NAMALWA (cell line): ENCODE results near the gene ZNF165.
"Not testable (repeated sequence)": the region's sequence is repeated elsewhere in the genome, so short reads cannot be mapped to it uniquely, and the experiment has no call there.

ENCODE experiments used
- DNase-seq: peaks from one replicate; pipeline ENCODE4 v3.0.0-alpha.2; 2015; ENCODE audit warnings: low spot score

The ZNF165 gene

DNA sequence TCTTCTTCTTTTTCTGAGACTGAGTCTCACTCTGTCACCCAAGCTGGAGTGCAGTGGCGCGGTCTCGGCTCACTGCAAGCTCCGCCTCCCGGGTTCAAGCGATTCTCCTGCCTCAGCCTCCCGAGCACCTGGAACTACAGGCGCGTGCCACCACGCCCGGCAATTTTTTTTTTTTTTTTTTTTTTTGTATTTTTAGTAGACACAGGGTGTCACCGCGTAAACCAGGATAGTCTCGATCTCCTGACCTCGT is at the start of gene ZNF165:
Gene ZNF165, plus strand, starts transcription at position 188 of the 250 bp plus-strand sequence. CDS start 4,913 bp downstream, outside the sequence.
- DNase-seq, result not testable (repeated sequence)

DNA sequence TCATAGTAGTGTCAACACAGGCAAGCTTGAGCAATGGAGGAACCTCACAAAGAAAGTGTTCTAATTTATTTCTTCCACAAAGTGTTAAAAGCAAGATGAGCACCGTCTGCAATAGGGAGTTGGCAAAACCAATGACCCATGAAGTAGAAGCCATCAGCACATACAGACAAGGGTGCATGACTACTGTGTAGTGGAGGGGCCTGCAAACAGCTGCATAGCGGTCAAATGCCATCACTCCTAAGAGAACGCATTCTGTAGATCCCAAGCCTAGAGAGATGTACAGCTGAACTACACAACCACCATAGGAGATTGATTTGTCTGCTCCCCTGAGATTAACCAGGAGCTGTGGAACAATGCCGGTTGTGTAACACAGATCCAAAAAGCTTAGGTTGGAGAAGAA is 26.8 kb upstream of the ZNF165 start:
- no peak for DNase-seq

DNA sequence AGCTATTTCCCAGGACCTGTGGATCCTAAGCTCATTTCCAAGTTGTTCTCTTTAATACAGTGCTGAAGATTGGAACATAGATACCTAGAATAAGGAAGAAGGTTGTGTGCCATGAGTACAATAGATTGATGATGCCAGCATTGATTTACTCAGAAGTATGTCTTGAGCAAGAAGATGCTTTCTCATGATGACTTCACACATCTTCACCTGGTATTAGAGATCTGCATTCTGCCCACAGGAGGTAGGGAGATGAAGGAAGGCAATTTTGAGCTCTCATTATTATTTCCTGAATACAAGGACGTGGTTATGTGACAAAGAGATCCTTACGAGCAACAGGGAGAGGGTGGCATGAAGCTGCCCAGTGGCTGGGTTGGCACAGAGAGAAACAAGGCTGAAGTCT is 20.0 kb upstream of the ZNF165 start:
- no peak for DNase-seq

DNA sequence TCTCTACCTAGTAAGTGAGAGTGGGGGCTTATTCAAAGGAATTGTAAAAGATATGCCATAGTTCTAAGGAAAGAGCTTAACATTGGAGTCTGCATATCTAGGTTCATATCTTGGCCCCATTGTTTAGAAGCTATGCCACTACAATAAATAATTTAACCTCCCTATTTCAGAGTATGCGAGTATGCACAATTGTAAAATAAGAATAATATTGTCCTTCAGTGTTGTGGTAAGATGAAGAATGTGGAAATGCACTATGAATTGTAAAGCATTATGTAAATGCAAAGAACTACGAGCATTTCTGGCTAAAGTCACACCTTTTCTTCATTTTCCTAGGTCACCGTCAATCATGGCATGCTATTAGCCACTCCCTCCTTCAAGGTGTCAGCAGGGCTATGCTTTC is 16.1 kb upstream of the ZNF165 start:
- DNase-seq, result no peak

DNA sequence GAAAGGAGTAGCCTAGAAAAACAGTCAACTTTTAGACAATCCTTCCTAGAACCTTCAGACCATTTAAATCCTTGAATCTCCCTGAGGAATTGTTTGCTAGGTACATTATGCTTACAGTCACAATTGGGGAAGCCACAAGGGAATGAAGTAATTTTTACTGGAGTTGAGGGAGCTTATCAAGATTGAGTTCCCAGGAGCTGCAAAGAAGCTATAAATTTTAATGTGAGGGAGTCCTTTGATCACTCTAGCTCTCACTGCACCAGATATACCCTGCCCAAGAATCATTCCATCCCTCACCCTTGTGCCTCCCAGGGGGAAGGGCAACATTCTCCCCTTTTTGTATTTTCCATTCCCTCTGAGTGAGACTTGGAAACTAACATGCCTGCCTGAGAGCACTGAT is 12.3 kb upstream of the ZNF165 start:
- no peak for DNase-seq

DNA sequence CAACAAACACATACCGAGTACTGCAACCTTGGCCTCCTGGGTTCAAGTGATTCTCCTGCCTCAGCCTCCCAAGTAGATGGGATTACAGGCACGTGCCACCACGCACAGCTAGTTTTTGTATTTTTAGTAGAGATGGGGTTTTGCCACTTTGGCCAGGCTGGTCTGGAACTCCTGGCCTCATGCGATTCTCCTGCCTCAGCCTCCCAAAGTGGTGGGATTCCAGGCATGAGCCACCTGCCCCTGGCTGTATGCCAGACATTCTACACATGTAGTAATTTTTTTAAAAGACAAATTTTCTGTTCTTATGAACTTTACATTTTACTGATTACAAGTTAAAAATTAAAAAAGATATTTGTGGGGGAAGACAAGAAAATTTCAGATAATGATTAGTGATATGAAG is 9.4 kb upstream of the ZNF165 start:
- not testable (repeated sequence) for DNase-seq

DNA sequence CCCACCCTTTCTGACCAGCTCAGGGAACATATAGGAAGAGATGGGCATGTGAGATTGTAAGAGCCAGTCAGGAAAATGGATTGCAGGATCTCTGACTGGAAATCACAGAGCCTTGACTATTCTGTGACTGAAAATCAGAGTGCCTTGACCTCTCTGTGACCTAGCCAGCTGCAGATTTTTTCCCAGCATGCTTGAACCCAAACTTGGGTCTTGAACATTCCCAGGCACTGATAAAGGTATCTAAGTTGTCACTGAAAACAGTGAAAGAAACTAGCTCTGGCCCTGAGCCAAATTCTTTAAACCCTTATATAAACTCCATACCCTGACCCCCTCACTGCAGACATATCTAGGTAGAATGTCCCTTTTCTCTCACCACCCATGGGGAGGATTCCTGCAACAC is 2.3 kb upstream of the ZNF165 start:
- no peak for DNase-seq

DNA sequence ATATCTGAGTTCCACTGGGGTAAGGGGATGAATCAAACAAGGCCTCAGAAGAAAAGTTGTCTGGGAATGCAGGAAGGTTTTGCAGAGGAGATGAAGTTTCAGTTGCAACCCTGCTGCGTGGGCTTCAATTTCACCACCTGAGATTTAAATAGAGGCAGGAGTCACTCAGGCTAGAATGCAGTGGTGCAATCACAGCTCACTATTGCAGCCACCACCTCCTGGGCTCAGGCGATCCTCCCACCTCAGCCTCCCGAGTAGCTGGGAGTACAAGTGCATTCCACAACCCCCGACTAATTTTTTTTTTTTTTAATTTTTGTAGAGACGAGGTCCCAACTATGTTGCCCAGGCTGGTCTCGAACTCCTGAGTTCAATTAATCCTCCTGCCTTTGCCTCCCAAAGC is 1.5 kb upstream of the ZNF165 start:
- no peak for DNase-seq

DNA sequence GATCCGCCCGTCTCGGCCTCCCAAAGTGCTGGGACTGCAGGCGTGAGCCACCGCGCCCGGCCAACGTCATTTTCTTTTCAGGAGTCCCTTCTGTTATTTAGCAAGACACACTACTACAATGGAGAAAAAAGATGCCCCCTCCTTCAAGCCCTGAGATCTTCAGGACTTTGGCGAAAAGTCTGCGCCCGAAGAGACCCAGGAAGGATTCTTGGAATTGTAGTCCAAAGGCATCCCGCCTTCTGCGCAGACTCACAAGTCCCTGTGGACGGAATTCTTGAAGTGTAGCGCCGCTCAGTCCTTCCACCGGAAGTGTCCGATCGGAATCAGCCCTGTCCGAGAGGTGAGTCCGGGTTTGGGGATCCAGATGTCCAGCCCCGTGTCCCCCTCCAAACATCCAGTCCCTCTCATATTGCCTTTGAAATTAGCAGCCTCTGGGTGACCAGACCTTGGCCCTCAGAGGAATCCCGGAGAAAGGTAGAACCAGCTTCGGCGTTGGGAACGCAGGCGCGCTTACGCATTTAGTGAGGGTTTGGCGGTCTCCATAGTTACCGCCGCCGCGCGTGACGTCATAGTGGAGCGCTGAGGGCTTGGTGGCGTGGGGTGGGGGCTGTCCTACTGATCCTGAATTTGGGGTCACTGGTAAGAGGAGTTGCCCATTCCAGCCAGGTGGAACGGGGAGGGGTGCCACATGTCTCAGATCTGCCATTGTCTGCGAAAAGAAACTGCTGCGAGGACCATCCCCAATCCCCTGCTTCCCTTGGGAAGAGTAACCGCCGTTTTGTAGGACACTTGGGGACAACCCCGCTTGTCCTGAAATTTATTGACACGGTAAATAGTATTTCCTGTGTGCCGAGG is 490 bp downstream of the ZNF165 start:
- peak; percentile 92 for DNase-seq

DNA sequence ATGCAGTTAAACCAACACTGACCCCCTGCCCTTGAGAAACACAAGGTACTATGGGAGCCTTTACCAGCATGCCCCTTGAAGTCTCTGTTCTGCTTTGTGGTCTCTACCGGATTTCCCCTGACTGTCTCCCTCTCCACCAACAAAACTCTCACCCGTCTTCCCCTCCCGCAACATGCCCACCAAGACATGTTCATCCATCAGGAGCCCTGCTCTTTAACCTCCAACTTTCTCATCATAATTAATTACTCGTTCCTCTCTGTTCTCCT is 1.1 kb downstream of the ZNF165 start:
- DNase-seq, result peak; percentile 64

DNA sequence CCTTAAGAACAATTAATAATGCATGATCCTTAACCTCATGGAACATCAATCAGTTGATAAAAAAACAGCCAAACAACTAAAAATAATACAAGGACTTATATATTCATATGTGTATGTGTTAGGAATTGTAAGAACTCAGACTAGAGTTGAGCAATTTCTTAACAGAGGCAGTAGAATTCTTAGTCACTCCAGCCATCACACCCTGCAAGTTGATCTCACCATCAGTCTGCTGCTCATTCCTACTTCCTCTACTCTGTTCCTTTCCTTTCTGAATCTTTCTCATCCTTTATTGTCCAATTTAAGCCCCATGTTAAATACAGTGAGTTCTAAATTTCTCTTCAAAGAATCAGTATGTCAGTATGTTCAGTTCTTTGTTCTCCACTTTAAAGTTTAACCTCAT is 2.6 kb downstream of the ZNF165 start:
- no peak for DNase-seq

DNA sequence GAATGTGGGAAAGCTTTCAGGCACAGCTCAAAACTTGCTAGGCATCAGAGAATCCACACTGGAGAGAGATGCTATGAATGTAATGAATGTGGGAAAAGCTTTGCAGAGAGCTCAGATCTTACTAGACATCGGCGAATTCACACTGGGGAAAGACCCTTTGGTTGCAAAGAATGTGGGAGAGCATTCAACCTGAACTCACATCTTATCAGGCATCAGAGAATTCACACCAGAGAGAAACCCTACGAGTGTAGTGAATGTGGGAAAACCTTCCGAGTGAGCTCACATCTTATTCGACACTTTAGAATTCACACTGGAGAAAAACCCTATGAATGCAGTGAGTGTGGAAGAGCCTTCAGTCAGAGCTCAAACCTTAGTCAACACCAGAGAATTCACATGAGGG is 8.7 kb downstream of the ZNF165 start:
- no peak for DNase-seq

DNA sequence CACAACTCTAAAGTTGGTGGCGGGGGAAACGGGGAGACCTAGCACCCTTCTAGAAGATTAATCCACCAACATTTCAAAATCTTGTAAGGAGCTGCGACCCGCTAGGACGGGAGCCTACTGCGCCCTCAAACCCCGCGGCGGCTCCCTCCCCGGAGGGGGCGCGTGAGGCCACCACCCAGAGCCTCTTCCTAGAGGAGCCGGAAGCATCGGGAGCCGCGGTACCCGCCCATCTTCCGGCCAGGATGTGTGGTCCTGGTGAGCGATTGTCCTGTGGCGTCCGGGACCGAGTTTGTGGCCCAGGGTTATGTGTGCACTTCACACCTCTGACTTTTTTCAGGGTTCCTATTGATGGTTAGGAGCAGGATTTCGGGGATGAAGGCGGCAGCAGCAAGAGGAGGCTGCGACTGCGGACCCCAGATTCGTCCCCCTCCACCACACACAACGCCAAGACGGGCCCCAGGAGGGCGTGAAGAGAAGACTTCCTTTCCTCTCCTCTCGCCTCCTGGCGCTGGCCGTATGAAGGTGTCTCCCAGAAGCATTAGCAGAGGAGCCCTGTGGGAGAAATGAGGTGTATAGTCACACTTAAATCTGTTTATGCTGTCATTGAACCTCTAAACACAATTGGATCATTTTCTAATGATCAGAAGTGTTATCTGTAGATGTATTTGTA is 10.7 kb downstream of the ZNF165 start:
- no peak for DNase-seq

DNA sequence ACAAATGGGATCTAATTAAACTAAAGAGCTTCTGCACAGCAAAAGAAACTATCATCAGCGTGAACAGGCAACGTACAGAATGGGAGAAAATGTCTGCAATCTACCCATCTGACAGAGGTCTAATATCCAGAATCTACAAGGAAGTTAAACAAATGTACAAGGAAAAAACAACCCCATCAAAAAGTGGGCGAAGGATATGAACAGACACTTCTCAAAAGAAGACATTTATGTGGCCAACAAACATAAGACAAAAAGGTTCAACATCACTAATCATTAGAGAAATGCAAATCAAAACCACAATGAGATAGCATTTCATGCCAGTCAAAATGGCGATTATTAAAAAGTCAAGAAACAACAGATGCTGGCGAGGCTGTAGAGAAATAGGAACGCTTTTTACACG is 21.9 kb downstream of the ZNF165 start:
- not testable (repeated sequence) for DNase-seq

DNA sequence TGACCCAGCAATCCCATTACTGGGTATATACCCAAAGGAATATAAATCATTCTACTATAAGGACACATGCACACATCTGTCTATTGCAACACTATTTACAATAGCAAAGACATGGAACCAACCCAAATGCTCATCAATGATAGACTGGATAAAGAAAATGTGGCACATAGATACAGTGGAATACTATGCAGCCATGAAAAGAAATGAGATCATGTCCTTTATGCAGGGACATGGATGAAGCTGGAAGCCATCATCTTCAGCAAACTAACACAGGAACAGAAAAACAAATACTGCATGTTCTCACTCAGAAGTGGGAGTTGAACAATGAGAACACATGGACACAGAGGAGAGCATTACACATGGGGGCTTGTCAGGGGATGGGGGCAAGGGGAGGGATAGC is 22.3 kb downstream of the ZNF165 start:
- DNase-seq, result not testable (repeated sequence)

DNA sequence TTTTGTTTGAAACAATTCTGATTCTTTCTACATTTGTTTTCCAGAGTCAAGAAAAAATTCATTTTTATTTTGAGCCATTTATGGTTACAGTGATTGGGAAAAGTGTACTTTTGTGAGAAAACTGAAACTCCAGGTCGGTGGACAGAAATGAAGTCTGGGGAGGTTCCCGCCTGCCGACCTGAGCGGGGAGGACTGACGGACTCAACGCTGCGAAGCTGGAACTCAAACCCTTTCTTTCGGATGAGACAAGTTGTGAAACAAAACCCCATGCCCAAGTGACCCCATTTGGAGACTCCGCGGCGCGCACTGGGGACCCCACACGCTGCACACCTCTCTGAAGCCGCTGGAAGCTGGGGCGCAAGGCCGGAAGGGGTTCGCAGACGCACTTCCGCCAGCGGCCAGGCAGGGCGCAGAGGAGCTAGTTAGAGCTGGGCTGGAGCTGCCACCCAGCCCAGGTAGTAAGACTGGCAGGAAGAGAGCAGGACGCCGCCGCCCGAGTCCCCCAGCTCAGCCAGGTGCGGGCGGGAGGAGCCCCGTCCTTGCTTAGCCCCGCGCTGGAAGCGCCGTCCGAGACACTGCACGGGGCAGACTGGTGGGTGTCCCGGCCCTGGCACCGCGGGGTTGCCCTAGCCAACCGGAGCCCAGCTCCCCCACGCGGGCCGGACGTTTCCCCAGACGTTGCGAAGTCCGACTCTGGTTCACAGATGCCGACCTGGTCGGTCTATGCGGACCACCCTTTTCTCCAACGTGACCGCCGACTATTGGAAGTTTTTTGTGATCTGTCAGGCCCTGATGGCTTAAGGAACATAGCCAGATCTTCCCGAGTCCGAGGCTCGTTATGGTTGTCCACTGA is 24.2 kb downstream of the ZNF165 start:
- DNase-seq, result peak; percentile 90

DNA sequence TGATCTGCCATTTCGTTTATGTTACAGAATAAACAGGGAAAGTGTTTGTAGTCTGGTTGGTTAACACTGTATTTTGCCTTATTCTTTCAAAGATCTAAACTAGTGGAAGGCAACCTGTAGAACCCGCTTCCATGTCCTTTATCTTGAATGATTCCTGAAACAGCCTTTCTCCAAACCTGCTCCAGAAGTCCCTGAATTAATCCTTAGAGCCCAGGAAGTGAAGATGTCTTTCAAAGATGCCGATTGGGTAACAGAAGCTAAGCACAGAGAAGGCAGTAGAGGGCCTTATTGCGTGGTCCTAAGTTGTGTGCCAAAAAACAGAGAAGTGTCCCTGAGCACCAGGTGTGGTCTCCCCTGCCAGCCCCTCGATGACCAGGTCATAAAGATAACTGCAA is 24.9 kb downstream of the ZNF165 start:
- DNase-seq, result peak; percentile 57

DNA sequence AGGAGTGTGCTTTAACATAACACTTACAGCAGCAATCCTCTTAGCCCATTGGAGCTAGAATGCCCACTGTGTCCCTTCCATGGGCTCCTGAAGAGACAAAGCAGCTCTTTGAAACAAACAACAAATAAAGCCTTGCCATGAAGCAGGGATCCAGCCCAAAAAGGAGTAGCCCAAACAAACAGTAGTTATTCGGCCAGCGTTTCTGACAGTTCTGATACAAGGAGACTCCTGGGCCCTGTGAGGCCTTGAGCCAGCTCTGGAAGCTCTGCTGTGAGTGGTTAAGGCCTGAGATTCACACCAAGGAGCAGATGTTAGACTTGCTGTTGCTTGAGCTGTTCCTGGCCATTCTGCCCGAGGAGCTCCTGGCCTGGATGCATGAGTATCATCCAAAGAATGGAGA is 27.1 kb downstream of the ZNF165 start:
- DNase-seq, result no peak

DNA sequence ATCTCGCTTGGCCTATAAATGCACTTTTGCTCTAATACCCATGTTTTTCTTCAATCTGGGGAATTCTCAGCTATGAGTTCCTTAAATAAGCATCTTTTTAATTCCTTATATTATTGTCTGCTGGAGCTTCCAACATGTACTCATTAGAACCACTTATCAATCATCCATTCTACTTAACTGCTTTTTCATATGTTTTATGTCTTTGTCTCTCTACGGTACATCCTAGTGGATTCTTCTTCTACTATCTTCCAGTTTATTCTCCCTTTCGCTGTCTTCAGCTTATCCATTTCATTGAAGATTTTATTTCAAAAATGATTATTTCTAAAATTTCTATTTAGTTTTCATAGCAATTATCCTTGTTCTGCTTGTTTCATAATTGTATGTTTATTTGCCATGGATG is 31.6 kb downstream of the ZNF165 start:
- no peak for DNase-seq

DNA sequence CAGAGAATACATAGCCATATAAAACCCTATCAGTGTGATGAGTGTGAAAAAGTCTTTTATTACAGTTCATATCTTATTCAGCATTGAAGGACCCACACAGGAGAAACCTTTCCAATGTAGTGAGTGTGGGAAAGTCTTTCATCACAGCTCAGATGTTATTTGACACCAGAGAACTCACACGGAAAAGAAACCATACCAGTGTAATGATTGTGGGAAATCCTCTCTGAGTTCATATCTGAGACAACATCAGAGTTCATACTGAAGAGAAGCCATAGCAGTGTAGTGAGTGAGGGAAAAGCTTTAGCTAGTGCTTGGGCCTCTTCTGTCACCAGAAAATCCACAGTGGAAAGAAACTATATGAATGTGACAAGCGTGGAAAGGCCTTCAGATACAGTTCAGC is 35.4 kb downstream of the ZNF165 start:
- DNase-seq, result no peak

DNA sequence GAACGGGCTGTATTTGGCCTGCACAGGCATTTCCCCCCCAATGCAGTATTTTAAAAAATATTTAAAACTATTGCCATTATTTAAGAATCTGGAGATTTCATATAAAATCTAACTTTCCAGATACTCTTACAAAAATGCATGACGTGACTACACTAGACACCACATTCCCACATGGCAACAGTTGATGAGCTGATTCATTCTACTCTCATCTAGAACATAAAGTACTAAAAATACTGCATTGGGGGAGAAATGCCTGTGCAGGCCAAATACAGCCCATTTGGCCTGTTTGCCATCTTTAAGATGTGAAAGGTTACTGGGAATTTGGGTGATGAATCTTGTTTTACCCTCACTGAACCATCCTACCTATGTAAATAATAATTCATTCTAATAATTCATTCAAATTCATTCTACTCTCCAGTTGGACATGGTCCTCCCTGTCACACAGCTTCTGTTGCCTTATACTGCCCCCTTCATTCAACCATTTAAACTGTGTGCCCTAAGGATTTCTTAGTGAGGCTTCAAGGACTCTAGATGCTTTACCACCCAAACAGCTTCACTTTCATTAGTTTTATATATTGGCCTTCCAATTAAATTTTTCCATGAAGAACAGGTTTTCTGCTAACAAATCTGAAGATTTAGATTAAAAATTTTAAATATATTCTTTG is 37.1 kb downstream of the ZNF165 start:
- peak; percentile 28 for DNase-seq

DNA sequence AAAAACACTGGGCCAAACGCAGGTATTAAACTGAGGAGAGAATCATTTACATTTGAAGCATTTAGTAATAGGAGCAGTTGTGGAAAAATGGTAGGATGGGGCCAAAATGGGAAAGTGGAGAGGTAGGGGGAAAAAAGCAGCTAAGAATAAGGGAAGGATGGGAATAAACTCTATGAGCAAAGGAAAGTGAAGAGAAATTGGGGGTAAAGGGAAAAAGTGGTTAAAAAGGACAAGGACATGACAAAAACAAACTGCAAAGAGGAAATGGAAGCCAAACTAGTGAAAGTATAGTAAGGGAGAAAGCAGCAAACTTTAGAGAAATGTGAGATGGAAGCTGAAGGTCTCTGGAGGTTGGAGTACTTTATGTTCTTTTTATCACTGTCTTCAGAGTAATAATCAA is 37.8 kb downstream of the ZNF165 start:
- no peak for DNase-seq

DNA sequence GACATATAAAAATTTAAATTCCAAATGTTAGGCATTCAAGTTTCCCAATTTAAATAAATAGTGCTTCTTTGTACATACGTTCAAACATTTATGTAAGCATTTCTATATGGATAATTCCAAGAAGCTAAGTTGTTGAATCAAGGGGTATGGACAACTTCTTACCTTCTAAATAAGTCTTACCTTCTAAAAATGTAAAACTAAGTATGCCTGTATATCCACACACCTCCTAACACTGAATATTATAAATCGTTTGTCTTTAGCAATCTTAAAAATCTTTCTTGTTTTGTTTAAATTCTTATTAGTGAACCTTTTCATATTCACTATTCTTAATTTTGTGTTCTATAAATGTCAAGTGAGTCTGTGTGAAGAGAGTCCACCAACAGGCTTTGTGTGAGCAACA is 41.5 kb downstream of the ZNF165 start:
- no peak for DNase-seq
